Sigmoid colon (tissue), 3 donors: Measurements from ENCODE around the gene ZNF638.

ENCODE experiments used
- CTCF ChIP-seq, 4 experiments: fragments of 450-650 bp in 3 of 4; fragments of 200-600 bp in 1 of 4; IDR thresholded peaks; one replicate each; pipeline ENCODE4 v1.5.1; 2016 to 2019; ENCODE audit warnings: antibody characterized with exemption in 4 of 4, mild to moderate bottlenecking in 3 of 4, moderate library complexity in 2 of 4
- POLR2A ChIP-seq, 2 donors: fragments of 450-650 bp; IDR thresholded peaks; one replicate each; pipeline ENCODE4 v1.6.1; 2016; ENCODE audit warnings: antibody characterized with exemption in 2 of 2, mild to moderate bottlenecking in 2 of 2, moderate library complexity in 2 of 2

- TF ChIP-seq CTCF (IDR thresholded peaks at IDR 0.05) (no peak), POLR2A (IDR thresholded peaks at IDR 0.05) (no peak)
Observed at GRCh38 chr2:71361631-71362030, 30.0 kb downstream of the ZNF638 start.
